ENCODE results near the gene TEX14.

The TEX14 gene, protein sequence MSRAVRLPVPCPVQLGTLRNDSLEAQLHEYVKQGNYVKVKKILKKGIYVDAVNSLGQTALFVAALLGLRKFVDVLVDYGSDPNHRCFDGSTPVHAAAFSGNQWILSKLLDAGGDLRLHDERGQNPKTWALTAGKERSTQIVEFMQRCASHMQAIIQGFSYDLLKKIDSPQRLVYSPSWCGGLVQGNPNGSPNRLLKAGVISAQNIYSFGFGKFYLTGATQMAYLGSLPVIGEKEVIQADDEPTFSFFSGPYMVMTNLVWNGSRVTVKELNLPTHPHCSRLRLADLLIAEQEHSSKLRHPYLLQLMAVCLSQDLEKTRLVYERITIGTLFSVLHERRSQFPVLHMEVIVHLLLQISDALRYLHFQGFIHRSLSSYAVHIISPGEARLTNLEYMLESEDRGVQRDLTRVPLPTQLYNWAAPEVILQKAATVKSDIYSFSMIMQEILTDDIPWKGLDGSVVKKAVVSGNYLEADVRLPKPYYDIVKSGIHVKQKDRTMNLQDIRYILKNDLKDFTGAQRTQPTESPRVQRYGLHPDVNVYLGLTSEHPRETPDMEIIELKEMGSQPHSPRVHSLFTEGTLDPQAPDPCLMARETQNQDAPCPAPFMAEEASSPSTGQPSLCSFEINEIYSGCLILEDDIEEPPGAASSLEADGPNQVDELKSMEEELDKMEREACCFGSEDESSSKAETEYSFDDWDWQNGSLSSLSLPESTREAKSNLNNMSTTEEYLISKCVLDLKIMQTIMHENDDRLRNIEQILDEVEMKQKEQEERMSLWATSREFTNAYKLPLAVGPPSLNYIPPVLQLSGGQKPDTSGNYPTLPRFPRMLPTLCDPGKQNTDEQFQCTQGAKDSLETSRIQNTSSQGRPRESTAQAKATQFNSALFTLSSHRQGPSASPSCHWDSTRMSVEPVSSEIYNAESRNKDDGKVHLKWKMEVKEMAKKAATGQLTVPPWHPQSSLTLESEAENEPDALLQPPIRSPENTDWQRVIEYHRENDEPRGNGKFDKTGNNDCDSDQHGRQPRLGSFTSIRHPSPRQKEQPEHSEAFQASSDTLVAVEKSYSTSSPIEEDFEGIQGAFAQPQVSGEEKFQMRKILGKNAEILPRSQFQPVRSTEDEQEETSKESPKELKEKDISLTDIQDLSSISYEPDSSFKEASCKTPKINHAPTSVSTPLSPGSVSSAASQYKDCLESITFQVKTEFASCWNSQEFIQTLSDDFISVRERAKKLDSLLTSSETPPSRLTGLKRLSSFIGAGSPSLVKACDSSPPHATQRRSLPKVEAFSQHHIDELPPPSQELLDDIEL (N-terminal part only)

GRCh38 chr17:58691701-58692238 lies at the start of gene TEX14:
TSS of gene TEX14 (minus strand) at chr17:58692045. CDS start at chr17:58652001, 40,044 bp downstream.
- H3K4me3 ChIP-seq = peak within 1 kb of the TSS; percentile 47 to 83 (median 67)
- peak within 1 kb of the TSS in 20 of 21 experiments; percentile 14 to 89 (median 78) for H3K27ac ChIP-seq

DNA sequence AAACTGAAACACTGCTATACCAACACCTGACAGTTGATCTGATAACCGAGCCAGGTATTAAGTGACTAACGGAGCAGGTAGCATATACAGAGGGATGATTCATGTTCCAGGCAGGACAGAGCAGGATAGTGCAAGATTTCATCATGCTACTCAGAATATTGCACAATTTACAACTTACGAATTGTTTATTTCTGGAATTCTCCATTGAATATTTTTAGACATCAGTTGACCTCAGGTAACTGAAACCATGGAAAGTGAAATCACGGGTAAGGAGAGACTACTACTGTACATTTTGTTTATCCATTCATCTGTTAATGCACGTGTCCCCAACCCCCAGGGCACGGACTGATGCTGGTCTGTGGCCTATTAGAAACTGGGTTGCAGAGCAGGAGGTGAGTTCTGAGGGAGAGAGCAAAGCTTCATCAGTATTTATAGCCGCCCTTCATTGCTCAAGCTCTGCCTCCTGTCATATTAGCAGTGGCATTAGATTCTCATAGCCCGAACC lies 49.3 kb upstream of the TEX14 start:
- Histone ChIP-seq H3K4me3 (no peak overlapping the region), H3K27ac (no peak overlapping the region)

DNA sequence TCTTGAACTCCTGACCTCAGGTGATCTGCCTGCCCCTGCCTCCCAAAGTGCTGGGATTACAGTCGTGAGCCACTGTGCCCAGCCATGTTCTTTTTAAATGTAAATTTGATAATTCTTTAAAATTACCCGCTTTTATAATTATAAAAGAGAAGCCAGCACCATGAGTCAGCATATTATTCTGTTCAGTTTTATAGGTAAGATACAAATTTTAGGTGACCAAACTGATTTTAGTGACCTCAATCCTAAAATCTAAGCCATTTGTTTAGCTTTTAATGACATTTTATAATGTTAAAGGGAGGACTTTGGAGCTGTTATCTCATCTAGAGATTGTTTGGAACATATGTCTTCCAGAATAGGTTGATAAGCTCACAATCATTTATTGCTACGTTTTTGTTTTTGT lies 43.0 kb upstream of the TEX14 start:
- H3K27ac ChIP-seq = no peak overlapping the region
- H3K4me3 ChIP-seq = no peak overlapping the region

GRCh38 chr17:58734040-58734439 lies 42.2 kb upstream of the TEX14 start:
- H3K27ac ChIP-seq = no peak overlapping the region
- no peak overlapping the region for H3K4me3 ChIP-seq

- H3K4me3 ChIP-seq = no peak overlapping the region
- no peak overlapping the region for H3K27ac ChIP-seq
Observed at GRCh38 chr17:58730937-58731336, 39.1 kb upstream of the TEX14 start.

DNA sequence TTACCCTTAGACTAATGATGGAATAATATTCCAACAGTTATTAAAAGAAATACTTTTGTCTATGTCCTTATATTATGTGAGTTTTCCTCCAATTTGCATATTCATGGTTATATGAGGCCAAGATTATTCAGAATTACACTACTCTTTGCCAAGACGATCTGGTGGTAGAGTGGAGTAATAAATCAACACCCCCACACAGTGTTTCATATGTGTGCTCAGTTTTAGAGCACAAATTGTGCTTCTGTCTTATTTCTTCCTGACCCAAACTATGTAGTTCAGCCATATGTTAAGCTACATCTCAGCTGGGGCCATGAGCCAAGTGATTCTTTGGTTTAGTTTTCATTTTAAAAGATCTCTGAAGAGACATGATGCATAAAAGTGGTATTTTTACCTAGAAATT lies 37.0 kb upstream of the TEX14 start:
- no peak overlapping the region for H3K27ac ChIP-seq
- no peak overlapping the region for H3K4me3 ChIP-seq

DNA sequence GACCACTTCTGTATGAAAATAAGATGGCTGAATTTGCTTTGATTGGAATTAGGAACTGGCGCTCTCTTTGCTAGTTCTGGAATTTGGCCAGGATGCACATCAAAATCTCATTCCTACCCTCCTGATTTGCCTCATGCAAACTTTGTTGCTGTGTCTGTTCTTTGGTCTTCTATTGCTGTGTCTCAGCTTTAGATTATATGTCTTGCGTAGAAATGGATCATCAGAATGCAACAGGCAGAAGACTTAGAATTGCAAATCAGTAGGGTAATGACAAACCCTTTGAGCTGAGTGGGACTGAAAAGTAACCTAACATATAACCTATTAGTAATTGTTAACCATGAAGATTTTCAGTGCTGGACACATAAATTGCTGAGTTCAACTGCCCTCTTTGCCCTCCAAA lies 30.9 kb upstream of the TEX14 start:
- H3K27ac ChIP-seq = no peak overlapping the region
- H3K4me3 ChIP-seq = no peak overlapping the region

- no peak overlapping the region for H3K27ac ChIP-seq
- H3K4me3 ChIP-seq = no peak overlapping the region
Observed at GRCh38 chr17:58722274-58722673, 30.4 kb upstream of the TEX14 start.

- Histone ChIP-seq H3K27ac (no peak overlapping the region), H3K4me3 (no peak overlapping the region)
Observed at GRCh38 chr17:58710948-58711552, 19.2 kb upstream of the TEX14 start.

GRCh38 chr17:58706351-58707140 lies 14.7 kb upstream of the TEX14 start:
- Histone ChIP-seq H3K4me3 (no peak overlapping the region), H3K27ac (no peak overlapping the region)

DNA sequence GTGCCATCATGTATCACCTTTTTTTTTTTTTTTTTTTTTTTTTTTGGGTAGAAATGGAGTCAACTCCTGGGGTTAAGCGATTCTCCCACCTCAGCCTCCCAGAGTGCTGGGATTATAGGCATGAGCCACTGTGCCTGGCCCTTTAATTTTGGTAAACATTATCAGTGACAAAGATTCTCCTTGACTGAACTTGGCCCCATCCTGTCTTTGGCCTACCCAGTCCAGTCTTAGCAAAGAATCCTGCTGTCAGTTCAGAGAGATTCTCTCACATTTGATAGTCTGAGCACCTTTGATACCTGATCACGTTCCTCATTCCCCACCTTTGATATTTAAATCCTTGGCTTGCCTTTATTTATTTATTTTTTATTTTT lies 12.1 kb upstream of the TEX14 start:
- Histone ChIP-seq H3K27ac (no peak overlapping the region), H3K4me3 (no peak overlapping the region)

DNA sequence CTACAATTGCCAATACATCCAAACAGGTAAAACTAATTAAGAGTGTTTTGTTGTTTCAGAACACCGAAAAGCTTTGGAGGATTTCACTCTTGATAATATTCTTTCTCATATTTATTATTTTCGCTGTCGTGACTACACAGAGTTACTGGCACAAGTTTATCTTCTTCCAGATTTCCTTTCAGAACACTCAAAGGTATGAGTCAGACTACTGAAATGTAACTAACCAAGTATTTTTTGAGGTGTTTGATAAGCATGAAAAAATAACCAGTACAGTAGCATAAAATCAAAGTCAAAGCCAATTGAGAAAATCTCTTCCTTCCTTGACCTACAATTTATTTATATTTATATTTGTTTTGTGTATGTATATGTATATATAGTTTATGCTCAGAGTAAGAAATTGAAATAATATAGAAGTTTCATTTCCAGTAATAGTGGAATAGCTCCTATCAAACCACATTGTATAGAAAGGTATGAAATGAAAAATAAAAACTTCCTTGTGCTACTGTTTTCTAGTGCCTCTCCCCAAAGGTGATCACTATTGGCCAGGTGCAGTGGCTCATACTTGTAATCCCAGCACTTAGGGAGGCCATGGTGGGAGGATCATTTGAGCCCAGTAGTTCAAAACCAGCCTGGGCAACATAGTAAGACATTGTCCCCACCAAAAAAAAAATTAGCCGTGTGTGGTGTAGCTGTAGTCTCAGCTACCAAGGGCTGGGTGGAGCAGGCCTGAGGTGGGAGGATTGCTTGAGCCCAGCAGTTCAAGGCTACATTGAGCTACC lies 11.5 kb upstream of the TEX14 start:
- H3K4me3 ChIP-seq = no peak overlapping the region
- no peak overlapping the region for H3K27ac ChIP-seq

- H3K27ac ChIP-seq = no peak overlapping the region
- no peak overlapping the region for H3K4me3 ChIP-seq
Observed at GRCh38 chr17:58702708-58703107, 10.9 kb upstream of the TEX14 start.

GRCh38 chr17:58702045-58702476 lies 10.2 kb upstream of the TEX14 start:
- H3K27ac ChIP-seq = no peak overlapping the region
- no peak overlapping the region for H3K4me3 ChIP-seq

GRCh38 chr17:58699771-58700170 lies 7.9 kb upstream of the TEX14 start:
- no peak overlapping the region for H3K27ac ChIP-seq

GRCh38 chr17:58694826-58695225 lies 3.0 kb upstream of the TEX14 start:
- Histone ChIP-seq H3K4me3 (no peak overlapping the region), H3K27ac (no peak overlapping the region)

More at GRCh38 chr17:58699771-58700170, 7.9 kb upstream of the TEX14 start:
- no peak overlapping the region for H3K4me3 ChIP-seq

GRCh38 chr17:58694302-58694701 lies 2.5 kb upstream of the TEX14 start:
- H3K27ac ChIP-seq = no peak overlapping the region
- H3K4me3 ChIP-seq = no peak overlapping the region

GRCh38 chr17:58693751-58694150 lies 1.9 kb upstream of the TEX14 start:
- Histone ChIP-seq H3K27ac (peak overlapping the region in 1 of 21 experiments; percentile 21), H3K4me3 (no peak overlapping the region)
